Measurements from ENCODE around the gene USP9X.

DNA sequence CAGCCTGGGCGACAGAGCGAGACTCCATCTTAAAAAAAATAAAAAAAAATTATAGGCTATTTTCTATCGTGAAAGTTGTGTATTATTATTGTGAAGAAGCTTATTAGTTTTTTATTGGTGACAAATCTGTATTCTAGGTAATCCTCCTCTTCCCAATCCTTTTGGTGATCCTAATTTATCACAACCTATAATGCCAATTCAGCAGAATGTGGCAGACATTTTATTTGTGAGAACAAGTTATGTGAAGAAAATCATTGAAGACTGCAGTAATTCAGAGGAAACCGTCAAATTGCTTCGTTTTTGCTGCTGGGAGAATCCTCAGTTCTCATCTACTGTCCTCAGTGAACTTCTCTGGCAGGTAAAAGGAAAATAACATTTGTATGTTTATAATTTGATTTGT, 139.4 kb downstream of the USP9X start:
- TF ChIP-seq, protein P1, sequence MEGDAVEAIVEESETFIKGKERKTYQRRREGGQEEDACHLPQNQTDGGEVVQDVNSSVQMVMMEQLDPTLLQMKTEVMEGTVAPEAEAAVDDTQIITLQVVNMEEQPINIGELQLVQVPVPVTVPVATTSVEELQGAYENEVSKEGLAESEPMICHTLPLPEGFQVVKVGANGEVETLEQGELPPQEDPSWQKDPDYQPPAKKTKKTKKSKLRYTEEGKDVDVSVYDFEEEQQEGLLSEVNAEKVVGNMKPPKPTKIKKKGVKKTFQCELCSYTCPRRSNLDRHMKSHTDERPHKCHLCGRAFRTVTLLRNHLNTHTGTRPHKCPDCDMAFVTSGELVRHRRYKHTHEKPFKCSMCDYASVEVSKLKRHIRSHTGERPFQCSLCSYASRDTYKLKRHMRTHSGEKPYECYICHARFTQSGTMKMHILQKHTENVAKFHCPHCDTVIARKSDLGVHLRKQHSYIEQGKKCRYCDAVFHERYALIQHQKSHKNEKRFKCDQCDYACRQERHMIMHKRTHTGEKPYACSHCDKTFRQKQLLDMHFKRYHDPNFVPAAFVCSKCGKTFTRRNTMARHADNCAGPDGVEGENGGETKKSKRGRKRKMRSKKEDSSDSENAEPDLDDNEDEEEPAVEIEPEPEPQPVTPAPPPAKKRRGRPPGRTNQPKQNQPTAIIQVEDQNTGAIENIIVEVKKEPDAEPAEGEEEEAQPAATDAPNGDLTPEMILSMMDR (IDR thresholded peaks at IDR 0.05 in 4 of 5, conservative IDR thresholded peaks at IDR 0.05 in 1 of 5): no peak
- no peak for TF ChIP-seq POLR2A (IDR thresholded peaks at IDR 0.05)

Data from gastrocnemius medialis (tissue), 4 donors.